Measurements from ENCODE around the gene CIZ1.

Gene CIZ1

DNA sequence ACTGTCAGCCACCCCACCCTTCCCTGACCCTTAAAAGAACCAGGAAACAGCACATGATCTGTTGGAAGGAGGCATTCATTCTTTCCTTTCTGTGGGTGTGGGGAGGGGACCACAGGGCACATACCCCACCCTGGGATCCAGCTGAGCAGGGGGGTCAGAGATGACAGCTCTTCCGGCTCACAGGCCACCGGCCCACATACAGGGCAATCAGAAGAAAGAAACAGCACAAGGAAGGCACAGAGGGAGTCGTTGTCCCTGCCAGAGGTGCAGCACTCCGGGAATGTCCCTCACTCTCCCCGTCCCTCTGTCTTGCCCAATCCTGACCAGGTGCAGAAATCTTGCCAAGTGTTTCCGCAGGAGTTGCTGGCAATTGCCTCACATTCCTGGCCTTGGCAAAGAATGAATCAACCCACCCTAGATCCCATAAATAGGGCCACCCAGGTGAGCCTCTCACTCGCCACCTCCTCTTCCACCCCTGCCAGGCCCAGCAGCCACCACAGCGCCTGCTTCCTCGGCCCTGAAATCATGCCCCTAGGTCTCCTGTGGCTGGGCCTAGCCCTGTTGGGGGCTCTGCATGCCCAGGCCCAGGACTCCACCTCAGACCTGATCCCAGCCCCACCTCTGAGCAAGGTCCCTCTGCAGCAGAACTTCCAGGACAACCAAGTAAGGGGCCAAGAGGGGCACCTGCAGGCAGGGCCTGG, 42.2 kb downstream of the CIZ1 start, which contains the start of gene LCN2:
TSS of gene LCN2 (plus strand) at position 453 of the 701 bp plus-strand sequence. CDS start at position 526, 73 bp downstream.
- H3K27ac ChIP-seq (ENCODE audit: insufficient read depth in 1 of 2, low read depth in 1 of 2, low read length in 2 of 2, poor library complexity in 1 of 2, severe bottlenecking in 2 of 2): peak within 1 kb of the TSS in 1 of 2 experiments; percentile 31
- H3K4me3 ChIP-seq (ENCODE audit: control insufficient read depth in 1 of 7, extremely low read depth in 1 of 7, insufficient read depth in 4 of 7, low read depth in 2 of 7, low read length in 6 of 7): peak within 1 kb of the TSS in 1 of 7 experiments; percentile 16
- no peak for DNase-seq
- peaks cover 0 to 26% (median 17%) of the 10 kb centered on the region in 4 experiments for H3K4me1 ChIP-seq (ENCODE audit: control extremely low read depth in 1 of 4, control insufficient read depth in 4 of 4, insufficient read depth in 4 of 4, low read length in 3 of 4)
- H3K9me3 ChIP-seq (ENCODE audit: control extremely low read depth in 1 of 5, control insufficient read depth in 4 of 5, insufficient read depth in 2 of 5, low read depth in 1 of 5, low read length in 4 of 5): no peaks in the 10 kb centered on the region
- H3K36me3 ChIP-seq (ENCODE audit: control insufficient read depth in 4 of 4, insufficient read depth in 4 of 4, low read length in 3 of 4): no peaks in the 10 kb centered on the region
- WGBS (ENCODE audit: insufficient coverage): 91% methylated on average over 9 of the region's 9 CpGs
- H3K27me3 ChIP-seq (replicated peaks in 2 of 5; ENCODE audit: control insufficient read depth in 4 of 5, insufficient read depth in 5 of 5, low read length in 4 of 5): no peaks in the 10 kb centered on the region
- ChIA-PET CTCF (interaction anchor here (1.2 kb wide), 1 partner anchor 20 kb away, joined by 4 read pairs; no protein-coding TSS in a partner anchor), POLR2A (no interaction called here)

DNA sequence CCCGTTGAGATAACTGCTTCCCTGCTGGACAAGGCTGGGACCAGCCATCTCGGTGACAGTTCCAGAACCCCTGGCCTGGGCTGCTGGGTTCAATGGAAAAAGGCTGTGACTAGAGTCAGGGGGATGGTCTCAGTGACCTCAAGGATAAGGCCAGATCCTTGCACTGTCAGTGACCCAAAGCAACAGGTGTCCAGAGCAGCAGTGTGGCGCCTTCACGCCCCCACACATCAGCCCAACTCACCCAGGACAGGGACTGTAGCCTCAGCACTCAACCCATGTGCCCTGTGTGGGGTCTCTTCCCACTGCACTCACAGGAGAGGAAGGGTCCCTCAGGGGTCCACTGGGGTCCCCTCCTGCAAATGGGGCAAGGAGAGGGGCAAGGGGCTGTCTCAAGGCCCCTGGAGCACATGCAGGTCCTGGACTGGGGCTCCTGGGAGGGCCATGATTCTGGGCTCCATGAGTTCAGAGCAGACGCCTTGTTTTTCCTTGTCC, 42.8 kb downstream of the CIZ1 start:
- Histone ChIP-seq H3K27me3 (replicated peaks in 2 of 5; ENCODE audit: control insufficient read depth in 4 of 5, insufficient read depth in 5 of 5, low read length in 4 of 5) (no peaks in the 10 kb centered on the region), H3K4me1 (ENCODE audit: control extremely low read depth in 1 of 4, control insufficient read depth in 4 of 4, insufficient read depth in 4 of 4, low read length in 3 of 4) (peaks cover 0 to 26% (median 17%) of the 10 kb centered on the region in 4 experiments), H3K4me3 (ENCODE audit: control insufficient read depth in 1 of 7, extremely low read depth in 1 of 7, insufficient read depth in 4 of 7, low read depth in 2 of 7, low read length in 6 of 7) (no peak overlapping the region), H3K27ac (ENCODE audit: insufficient read depth in 1 of 2, low read depth in 1 of 2, low read length in 2 of 2, poor library complexity in 1 of 2, severe bottlenecking in 2 of 2) (no peak overlapping the region), H3K36me3 (ENCODE audit: control insufficient read depth in 4 of 4, insufficient read depth in 4 of 4, low read length in 3 of 4) (no peaks in the 10 kb centered on the region), H3K9me3 (ENCODE audit: control extremely low read depth in 1 of 5, control insufficient read depth in 4 of 5, insufficient read depth in 2 of 5, low read depth in 1 of 5, low read length in 4 of 5) (no peaks in the 10 kb centered on the region)
- POLR2A ChIA-PET: no interaction called here
- no peak for DNase-seq
- CTCF ChIA-PET: no interaction called here
- WGBS (ENCODE audit: insufficient coverage): 100% methylated on average over 3 of the region's 5 CpGs

DNA sequence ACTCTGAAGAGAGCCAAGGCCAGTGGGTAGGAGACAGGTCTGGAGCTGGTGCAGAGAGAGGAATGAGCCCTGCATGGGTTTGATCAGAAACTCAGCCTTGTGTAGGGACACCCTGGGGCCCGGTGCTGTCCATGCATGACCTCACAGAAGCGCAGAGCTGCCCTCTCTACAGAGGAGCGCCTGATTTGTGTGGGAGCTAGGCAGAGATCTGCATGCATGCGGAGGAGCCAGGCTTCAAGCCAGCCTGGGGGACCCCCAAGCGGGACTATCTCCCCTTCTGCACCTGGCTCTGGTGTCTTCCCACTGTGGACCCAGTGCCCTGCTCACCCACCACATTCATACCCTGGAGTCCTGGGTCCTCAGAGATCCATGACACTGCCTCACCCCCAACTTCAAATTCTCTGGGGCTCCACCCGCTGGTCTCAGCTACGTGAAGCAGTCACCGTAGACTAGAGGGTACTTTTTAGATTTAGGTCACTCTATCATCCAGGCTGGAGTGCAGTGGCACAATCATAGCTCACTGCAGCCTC, 44.7 kb downstream of the CIZ1 start:
- no peaks in the 10 kb centered on the region for H3K9me3 ChIP-seq (ENCODE audit: control extremely low read depth in 1 of 5, control insufficient read depth in 4 of 5, insufficient read depth in 2 of 5, low read depth in 1 of 5, low read length in 4 of 5)
- peaks cover 0 to 29% (median 21%) of the 10 kb centered on the region in 4 experiments for H3K4me1 ChIP-seq (ENCODE audit: control extremely low read depth in 1 of 4, control insufficient read depth in 4 of 4, insufficient read depth in 4 of 4, low read length in 3 of 4)
- no peak overlapping the region for H3K4me3 ChIP-seq (ENCODE audit: control insufficient read depth in 1 of 7, extremely low read depth in 1 of 7, insufficient read depth in 4 of 7, low read depth in 2 of 7, low read length in 6 of 7)
- H3K27ac ChIP-seq (ENCODE audit: insufficient read depth in 1 of 2, low read depth in 1 of 2, low read length in 2 of 2, poor library complexity in 1 of 2, severe bottlenecking in 2 of 2): no peak overlapping the region
- no peaks in the 10 kb centered on the region for H3K36me3 ChIP-seq (ENCODE audit: control insufficient read depth in 4 of 4, insufficient read depth in 4 of 4, low read length in 3 of 4)
- ChIA-PET POLR2A (no interaction called here), CTCF (interaction anchor here (1.1 to 1.2 kb wide), 2 partner anchors 10 to 203 kb away, joined by 3 read pairs; no protein-coding TSS in a partner anchor)
- 98% methylated on average over 7 of the region's 8 CpGs for WGBS (ENCODE audit: insufficient coverage)
- no peaks in the 10 kb centered on the region for H3K27me3 ChIP-seq (replicated peaks in 2 of 5; ENCODE audit: control insufficient read depth in 4 of 5, insufficient read depth in 5 of 5, low read length in 4 of 5)
- DNase-seq: no peak

DNA sequence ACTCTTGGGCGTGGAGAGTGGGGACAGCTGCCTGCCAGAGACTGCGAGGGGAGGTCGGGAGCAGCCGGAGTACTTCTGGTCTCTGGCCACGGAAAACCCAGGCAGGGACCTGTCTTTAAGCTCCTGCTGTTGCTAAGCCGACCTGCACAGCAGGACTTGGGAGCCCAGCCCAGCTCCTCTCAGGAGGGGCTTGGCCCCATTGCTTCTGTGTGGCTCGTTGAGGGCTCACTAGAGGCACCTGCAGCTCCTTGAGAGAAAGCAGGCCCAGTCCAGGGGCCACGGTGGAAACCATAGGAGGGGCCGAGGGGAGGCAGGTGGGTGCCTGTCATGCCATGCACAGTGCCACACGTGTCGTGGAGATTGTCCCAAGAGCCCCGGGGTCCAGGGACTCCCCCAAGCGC, 45.4 kb downstream of the CIZ1 start:
- WGBS (ENCODE audit: insufficient coverage): 95% methylated on average over 12 of the region's 13 CpGs
- no peak overlapping the region for H3K27ac ChIP-seq (ENCODE audit: insufficient read depth in 1 of 2, low read depth in 1 of 2, low read length in 2 of 2, poor library complexity in 1 of 2, severe bottlenecking in 2 of 2)
- ChIA-PET CTCF (interaction anchor here (1.0 to 1.2 kb wide), 3 partner anchors 9 to 202 kb away, joined by 3 read pairs; no protein-coding TSS in a partner anchor), POLR2A (no interaction called here)
- H3K36me3 ChIP-seq (ENCODE audit: control insufficient read depth in 4 of 4, insufficient read depth in 4 of 4, low read length in 3 of 4): no peaks in the 10 kb centered on the region
- no peaks in the 10 kb centered on the region for H3K9me3 ChIP-seq (ENCODE audit: control extremely low read depth in 1 of 5, control insufficient read depth in 4 of 5, insufficient read depth in 2 of 5, low read depth in 1 of 5, low read length in 4 of 5)
- H3K27me3 ChIP-seq (replicated peaks in 2 of 5; ENCODE audit: control insufficient read depth in 4 of 5, insufficient read depth in 5 of 5, low read length in 4 of 5): no peaks in the 10 kb centered on the region
- peaks cover 0 to 25% (median 19%) of the 10 kb centered on the region in 4 experiments for H3K4me1 ChIP-seq (ENCODE audit: control extremely low read depth in 1 of 4, control insufficient read depth in 4 of 4, insufficient read depth in 4 of 4, low read length in 3 of 4)
- H3K4me3 ChIP-seq (ENCODE audit: control insufficient read depth in 1 of 7, extremely low read depth in 1 of 7, insufficient read depth in 4 of 7, low read depth in 2 of 7, low read length in 6 of 7): no peak overlapping the region
- no peak for DNase-seq

DNA sequence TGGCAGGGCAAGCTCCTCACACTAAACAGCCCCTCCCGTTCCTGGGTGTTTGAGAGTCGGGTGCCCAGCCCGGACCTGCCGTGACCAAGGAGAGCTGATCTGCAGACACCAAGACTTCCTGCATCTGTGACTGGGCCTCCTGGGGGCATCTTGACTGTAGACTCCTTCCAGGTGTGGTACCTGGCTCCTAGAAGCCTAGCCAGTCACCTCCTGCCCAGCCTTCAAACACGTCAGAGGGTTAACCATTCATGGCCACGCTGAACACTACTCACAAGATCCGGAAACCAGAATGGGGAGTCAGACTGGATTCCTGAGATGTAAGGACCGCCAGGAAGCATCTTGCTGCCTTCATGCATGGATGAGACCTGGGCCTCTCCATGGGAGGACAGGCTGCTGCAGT, 45.8 kb downstream of the CIZ1 start:
- CTCF ChIA-PET: interaction anchor here (1.0 to 1.3 kb wide), 3 partner anchors 8 to 28 kb away, joined by 3 to 4 read pairs (median 3); no protein-coding TSS in a partner anchor

DNA sequence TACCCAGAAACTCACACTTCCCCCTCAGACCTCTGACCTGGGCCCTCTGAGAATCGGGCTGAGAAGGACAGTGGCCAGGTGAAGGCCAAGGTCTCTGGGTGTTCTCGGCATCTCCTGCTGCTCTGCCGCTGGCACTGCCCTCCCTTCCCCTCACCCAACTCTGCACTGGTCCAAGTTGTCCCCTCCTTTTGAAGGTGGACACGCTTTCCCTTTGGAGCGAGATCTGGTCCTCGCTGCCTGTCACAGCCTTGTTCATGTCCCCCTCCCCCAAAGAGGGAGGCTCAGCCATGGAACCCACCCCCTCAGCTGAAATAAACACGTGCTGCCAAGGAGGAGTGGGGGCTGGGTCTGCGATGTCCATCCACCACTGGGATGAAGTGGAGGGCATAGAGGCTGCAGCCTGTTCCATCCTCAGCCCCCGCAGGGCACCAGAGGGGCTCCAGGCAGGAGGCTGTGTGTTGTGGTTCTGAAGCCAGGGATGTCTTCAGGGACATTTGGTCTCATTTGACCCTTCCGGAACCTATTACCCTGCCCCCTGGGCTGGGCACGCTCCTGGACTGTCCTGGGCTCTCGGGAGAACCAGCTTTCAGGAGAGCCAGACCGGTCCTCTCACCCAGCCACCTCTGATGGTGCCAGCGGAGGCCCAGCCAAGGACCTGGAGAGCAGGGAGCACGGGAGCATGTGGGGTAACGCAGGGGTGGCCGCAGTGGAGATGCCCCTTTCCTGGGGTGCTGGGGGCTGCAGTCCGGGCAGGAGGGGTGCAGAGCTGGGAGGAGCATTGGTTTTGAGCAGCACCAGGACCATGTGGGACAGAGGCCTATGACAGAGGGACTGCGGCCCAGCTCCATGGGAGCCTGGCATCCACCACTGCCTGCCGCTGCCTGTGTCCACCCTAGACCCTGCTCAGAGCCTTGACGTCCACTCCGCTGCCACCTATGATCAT, 46.9 kb downstream of the CIZ1 start:
- CTCF ChIA-PET: interaction anchor here (1.3 kb wide), 1 partner anchor 27 kb away, joined by 4 read pairs; no protein-coding TSS in a partner anchor
- no peaks in the 10 kb centered on the region for H3K27me3 ChIP-seq (replicated peaks in 2 of 5; ENCODE audit: control insufficient read depth in 4 of 5, insufficient read depth in 5 of 5, low read length in 4 of 5)
- POLR2A ChIA-PET: no interaction called here
- H3K27ac ChIP-seq (ENCODE audit: insufficient read depth in 1 of 2, low read depth in 1 of 2, low read length in 2 of 2, poor library complexity in 1 of 2, severe bottlenecking in 2 of 2): no peak overlapping the region
- DNase-seq: no peak
- peaks cover 0 to 10% (median 6%) of the 10 kb centered on the region in 4 experiments for H3K4me1 ChIP-seq (ENCODE audit: control extremely low read depth in 1 of 4, control insufficient read depth in 4 of 4, insufficient read depth in 4 of 4, low read length in 3 of 4)
- 95% methylated on average over 17 of the region's 22 CpGs for WGBS (ENCODE audit: insufficient coverage)
- H3K36me3 ChIP-seq (ENCODE audit: control insufficient read depth in 4 of 4, insufficient read depth in 4 of 4, low read length in 3 of 4): no peaks in the 10 kb centered on the region
- H3K9me3 ChIP-seq (ENCODE audit: control extremely low read depth in 1 of 5, control insufficient read depth in 4 of 5, insufficient read depth in 2 of 5, low read depth in 1 of 5, low read length in 4 of 5): no peaks in the 10 kb centered on the region
- H3K4me3 ChIP-seq (ENCODE audit: control insufficient read depth in 1 of 7, extremely low read depth in 1 of 7, insufficient read depth in 4 of 7, low read depth in 2 of 7, low read length in 6 of 7): no peak overlapping the region

More for the DNA sequence above, 45.8 kb downstream of the CIZ1 start:
- H3K4me3 ChIP-seq (ENCODE audit: control insufficient read depth in 1 of 7, extremely low read depth in 1 of 7, insufficient read depth in 4 of 7, low read depth in 2 of 7, low read length in 6 of 7): no peak overlapping the region
- POLR2A ChIA-PET: no interaction called here
- 84% methylated on average over 8 of the region's 8 CpGs for WGBS (ENCODE audit: insufficient coverage)
- H3K4me1 ChIP-seq (ENCODE audit: control extremely low read depth in 1 of 4, control insufficient read depth in 4 of 4, insufficient read depth in 4 of 4, low read length in 3 of 4): peaks cover 0 to 20% (median 15%) of the 10 kb centered on the region in 4 experiments
- no peaks in the 10 kb centered on the region for H3K36me3 ChIP-seq (ENCODE audit: control insufficient read depth in 4 of 4, insufficient read depth in 4 of 4, low read length in 3 of 4)
- no peak for DNase-seq
- no peaks in the 10 kb centered on the region for H3K9me3 ChIP-seq (ENCODE audit: control extremely low read depth in 1 of 5, control insufficient read depth in 4 of 5, insufficient read depth in 2 of 5, low read depth in 1 of 5, low read length in 4 of 5)
- H3K27me3 ChIP-seq (replicated peaks in 2 of 5; ENCODE audit: control insufficient read depth in 4 of 5, insufficient read depth in 5 of 5, low read length in 4 of 5): no peaks in the 10 kb centered on the region
- no peak overlapping the region for H3K27ac ChIP-seq (ENCODE audit: insufficient read depth in 1 of 2, low read depth in 1 of 2, low read length in 2 of 2, poor library complexity in 1 of 2, severe bottlenecking in 2 of 2)
